Stimulated activated memory B cell treated with anti-CD40 and anti-IgM and Interleukin-4, amounts not matched to agents 10 μg/mL and 1 μg/mL and 100 μg/mL, for 72 hours (primary cell): ENCODE measurements around the gene STRN4.

Experiments
- ATAC-seq: fragments of 150-1000 bp; cut with Tn5 transposase; 2 replicates; pipeline ENCODE4 v1.10.0; 2021
- H3K27ac Mint-ChIP-seq: one replicate; pipeline ENCODE4 v1.8.0; 2022; ENCODE audit warnings: mild to moderate bottlenecking, mixed read lengths
- H3K27me3 Mint-ChIP-seq: one replicate; pipeline ENCODE4 v1.8.0; 2022; ENCODE audit warnings: mixed read lengths
- H3K36me3 Mint-ChIP-seq: one replicate; pipeline ENCODE4 v1.8.0; 2022; ENCODE audit warnings: mixed read lengths
- H3K4me1 Mint-ChIP-seq: one replicate; pipeline ENCODE4 v1.8.0; 2022; ENCODE audit warnings: mixed read lengths
- H3K4me3 Mint-ChIP-seq: one replicate; pipeline ENCODE4 v1.8.0; 2022; ENCODE audit warnings: mild to moderate bottlenecking, moderate library complexity, mixed read lengths
- H3K9me3 Mint-ChIP-seq: one replicate; pipeline ENCODE4 v1.8.0; 2022; ENCODE audit warnings: mixed read lengths

STRN4 gene

DNA sequence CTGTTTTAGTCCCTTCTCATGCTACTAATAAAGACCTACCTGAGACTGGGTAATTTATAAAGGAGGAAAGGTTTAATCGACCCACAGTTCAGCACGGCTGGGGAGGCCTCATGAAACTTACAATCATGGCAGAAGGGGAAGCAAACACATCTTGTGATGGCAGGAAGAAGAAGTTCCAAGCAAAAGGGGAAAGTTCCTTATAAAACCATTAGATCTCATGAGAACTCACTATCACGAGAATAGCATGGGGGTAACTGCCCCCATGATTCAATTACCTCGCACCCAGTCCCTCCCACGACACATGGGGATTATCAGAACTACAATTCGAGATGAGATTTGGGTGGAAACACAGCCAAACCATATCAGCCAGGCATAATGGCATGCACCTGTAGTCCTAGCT, 13.0 kb upstream of the STRN4 start:
- no peak for ATAC-seq
- Mint-ChIP-seq H3K36me3 (peaks cover 10% of the 10 kb centered on the region), H3K4me1 (peaks cover 7% of the 10 kb centered on the region), H3K9me3 (no peaks in the 10 kb centered on the region), H3K27ac (no peak overlapping the region), H3K4me3 (no peak overlapping the region), H3K27me3 (no peaks in the 10 kb centered on the region)

DNA sequence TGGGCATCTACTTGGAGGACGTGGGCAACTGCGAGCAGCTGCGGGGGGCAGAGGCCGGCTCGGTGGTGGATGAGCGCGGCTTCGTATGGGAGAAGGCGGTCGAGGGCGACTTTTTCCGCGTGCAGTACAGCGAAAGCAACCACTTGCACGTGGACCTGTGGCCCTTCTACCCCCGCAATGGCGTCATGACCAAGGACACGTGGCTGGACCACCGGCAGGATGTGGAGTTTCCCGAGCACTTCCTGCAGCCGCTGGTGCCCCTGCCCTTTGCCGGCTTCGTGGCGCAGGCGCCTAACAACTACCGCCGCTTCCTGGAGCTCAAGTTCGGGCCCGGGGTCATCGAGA, 10.3 kb upstream of the STRN4 start:
- no peak overlapping the region for H3K27ac Mint-ChIP-seq
- no peak overlapping the region for H3K4me3 Mint-ChIP-seq
- no peaks in the 10 kb centered on the region for H3K9me3 Mint-ChIP-seq
- no peak for ATAC-seq
- H3K36me3 Mint-ChIP-seq, result peaks cover 17% of the 10 kb centered on the region
- H3K4me1 Mint-ChIP-seq, result peaks cover 16% of the 10 kb centered on the region
- no peaks in the 10 kb centered on the region for H3K27me3 Mint-ChIP-seq

GRCh38 chr19:46755853-46756543, 9.7 kb upstream of the STRN4 start:
- Mint-ChIP-seq H3K27ac (no peak overlapping the region), H3K36me3 (peaks cover 17% of the 10 kb centered on the region), H3K9me3 (no peaks in the 10 kb centered on the region)

DNA sequence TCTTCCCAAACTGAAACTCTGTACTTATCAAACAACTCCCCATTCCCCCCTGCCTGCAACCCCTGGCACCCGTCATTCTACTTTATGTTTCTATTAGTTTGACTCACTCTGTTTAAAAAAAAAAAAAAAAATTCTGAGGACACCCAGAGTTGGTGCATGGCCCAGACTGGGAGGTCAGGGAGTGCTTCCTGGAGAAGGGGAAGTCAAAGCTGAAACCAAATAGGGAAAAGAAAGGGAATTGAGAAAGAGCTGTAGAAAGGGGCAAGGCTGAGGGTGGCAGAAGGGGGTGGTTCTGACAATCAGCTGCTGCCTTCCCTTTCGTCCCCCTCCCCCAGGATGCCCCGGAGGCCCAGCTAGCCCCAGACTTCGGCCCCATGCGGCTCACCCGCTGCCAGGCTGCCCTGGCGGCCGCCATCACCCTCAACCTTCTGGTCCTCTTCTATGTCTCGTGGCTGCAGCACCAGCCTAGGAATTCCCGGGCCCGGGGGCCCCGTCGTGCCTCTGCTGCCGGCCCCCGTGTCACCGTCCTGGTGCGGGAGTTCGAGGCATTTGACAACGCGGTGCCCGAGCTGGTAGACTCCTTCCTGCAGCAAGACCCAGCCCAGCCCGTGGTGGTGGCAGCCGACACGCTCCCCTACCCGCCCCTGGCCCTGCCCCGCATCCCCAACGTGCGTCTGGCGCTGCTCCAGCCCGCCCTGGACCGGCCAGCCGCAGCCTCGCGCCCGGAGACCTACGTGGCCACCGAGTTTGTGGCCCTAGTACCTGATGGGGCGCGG, 9.0 kb upstream of the STRN4 start:
- ATAC-seq, result peak; percentile 17
- Mint-ChIP-seq H3K4me3 (no peak overlapping the region), H3K4me1 (peaks cover 24% of the 10 kb centered on the region), H3K27me3 (no peaks in the 10 kb centered on the region), H3K27ac (no peak overlapping the region), H3K9me3 (no peaks in the 10 kb centered on the region), H3K36me3 (peaks cover 22% of the 10 kb centered on the region)

More at GRCh38 chr19:46755853-46756543, 9.7 kb upstream of the STRN4 start:
- Mint-ChIP-seq H3K4me1 (peaks cover 16% of the 10 kb centered on the region), H3K27me3 (no peaks in the 10 kb centered on the region), H3K4me3 (no peak overlapping the region)
- ATAC-seq, result peak; percentile 25

DNA sequence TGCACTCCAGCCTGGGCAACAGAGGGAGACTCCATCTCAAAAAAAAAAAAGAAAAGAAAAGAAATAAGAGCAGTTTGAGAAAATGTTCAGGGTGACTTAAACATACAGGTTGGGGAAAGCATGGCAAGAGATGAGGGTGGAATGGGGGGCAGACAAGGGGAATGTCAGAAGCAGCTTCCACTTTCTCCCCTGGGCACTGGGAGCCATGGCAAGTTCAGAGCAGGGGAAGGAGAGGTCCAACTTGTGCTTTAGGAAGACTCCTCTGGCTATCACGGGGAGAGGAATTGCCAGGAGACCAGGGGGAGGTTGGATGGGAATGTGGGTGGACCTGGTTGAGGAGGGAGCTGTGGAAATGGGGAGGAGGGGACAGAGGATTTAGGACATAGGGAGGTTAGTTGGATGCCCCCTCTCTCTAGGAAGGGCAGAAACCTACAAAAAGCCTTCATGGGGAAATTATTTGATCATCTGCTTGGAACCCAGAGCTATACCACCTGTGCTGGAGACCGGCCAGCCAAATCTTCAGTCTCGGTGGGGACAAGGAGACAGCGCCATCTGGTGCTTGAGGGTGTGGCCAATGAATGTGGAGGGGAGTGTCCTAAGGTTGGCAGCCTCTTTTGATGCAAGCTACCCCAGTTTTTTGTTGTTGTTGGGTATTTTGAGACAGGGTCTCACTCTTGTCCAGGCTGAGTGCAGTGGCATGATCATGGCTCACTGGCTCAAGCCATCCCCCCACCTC, 7.3 kb upstream of the STRN4 start:
- no peaks in the 10 kb centered on the region for H3K27me3 Mint-ChIP-seq
- H3K36me3 Mint-ChIP-seq, result peaks cover 25% of the 10 kb centered on the region
- no peaks in the 10 kb centered on the region for H3K9me3 Mint-ChIP-seq
- peak; percentile 78 for ATAC-seq
- no peak overlapping the region for H3K4me3 Mint-ChIP-seq
- H3K27ac Mint-ChIP-seq, result peak overlapping the region; percentile 7
- peaks cover 30% of the 10 kb centered on the region for H3K4me1 Mint-ChIP-seq

DNA sequence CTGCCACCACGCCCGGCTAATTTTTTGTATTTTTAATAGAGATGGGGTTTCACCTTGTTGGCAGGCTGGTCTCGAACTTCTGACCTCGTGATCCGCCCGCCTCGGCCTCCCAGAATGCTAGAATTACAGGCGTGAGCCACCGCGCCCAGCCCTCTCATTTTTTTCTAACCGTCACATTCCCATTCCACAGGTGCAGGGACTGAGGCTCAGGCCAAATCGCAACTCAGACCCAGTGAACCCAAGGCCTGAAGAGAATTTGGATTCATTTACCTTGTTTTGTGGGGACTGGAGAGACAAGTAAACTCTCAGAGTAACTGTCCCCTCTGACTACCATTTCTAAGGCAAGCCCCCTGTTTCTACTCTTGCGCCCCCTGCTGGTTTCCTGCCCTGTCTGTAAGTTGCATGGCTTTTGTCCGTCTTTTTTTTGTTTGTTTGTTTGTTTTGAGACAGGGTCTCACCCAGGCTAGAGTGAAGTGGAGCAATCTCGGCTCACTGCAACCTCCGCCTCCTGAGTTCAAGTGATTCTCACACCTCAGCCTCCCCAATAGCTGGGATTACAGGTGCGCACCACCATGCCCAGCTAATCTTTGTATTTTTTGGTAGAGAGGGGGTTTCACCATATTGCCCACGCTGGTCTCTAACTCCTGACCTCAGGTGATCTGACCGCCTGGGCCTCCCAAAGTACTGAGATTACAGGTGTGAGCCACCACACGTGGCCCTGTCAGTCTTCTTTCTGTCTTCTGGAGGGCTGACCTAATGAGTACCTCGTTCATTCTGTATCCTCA, 2.3 kb upstream of the STRN4 start:
- peaks cover 15% of the 10 kb centered on the region for H3K36me3 Mint-ChIP-seq
- peaks cover 60% of the 10 kb centered on the region for H3K4me1 Mint-ChIP-seq
- ATAC-seq, result no peak
- peak overlapping the region; percentile 83 for H3K27ac Mint-ChIP-seq
- peak overlapping the region; percentile 32 for H3K4me3 Mint-ChIP-seq
- H3K27me3 Mint-ChIP-seq, result no peaks in the 10 kb centered on the region
- no peaks in the 10 kb centered on the region for H3K9me3 Mint-ChIP-seq

- Mint-ChIP-seq H3K27me3 (no peaks in the 10 kb centered on the region), H3K4me3 (peak within 1 kb of the TSS; percentile 89), H3K9me3 (no peaks in the 10 kb centered on the region), H3K36me3 (peaks cover 20% of the 10 kb centered on the region), H3K27ac (peak within 1 kb of the TSS; percentile 83), H3K4me1 (peaks cover 80% of the 10 kb centered on the region)
- ATAC-seq, result peak; percentile 77
These were observed 549 bp downstream of the STRN4 start, which contains the start of gene FKRP for GRCh38 chr19:46745521-46746280. Gene FKRP, plus strand, starts transcription at chr19:46746057. Its CDS starts 9,394 bp downstream, at chr19:46755451.

- no peak for ATAC-seq
- Mint-ChIP-seq H3K9me3 (no peaks in the 10 kb centered on the region), H3K36me3 (peaks cover 19% of the 10 kb centered on the region), H3K27ac (peak overlapping the region; percentile 83), H3K4me3 (peak overlapping the region; percentile 89), H3K27me3 (no peaks in the 10 kb centered on the region), H3K4me1 (peaks cover 79% of the 10 kb centered on the region)
These were observed 1.2 kb downstream of the STRN4 start for GRCh38 chr19:46745030-46745429.

DNA sequence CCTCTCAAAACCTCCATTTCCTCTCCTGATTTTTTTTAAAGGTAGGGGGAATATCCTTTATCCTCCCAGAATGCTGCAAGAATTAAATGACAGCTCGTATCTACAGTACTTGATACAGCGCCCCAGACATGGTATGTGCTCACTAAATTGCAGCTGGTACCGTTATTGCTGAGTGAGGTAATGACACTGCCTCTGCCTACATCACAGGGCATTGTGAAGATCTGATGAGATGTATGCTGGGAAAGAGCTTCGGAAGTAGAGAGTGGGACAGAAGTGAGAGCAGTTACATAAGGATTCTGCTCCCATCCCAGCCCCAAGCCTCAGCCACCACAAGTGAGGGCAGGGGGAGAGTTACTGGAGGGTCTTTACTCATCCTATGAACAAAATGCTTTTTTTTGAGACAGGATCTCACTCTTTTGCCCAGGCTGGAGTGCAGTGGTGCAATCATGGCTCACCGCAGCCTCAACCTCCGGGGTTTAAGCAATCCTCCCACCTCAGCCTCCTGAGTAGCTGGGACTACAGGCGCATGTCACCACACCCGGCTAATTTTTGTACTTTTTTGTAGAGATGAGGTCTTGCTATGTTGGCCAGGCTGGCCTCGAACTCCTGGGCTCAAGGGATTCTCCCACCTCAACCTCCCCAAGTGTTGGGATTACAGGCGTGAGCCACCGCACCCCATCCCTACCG, 2.1 kb downstream of the STRN4 start:
- Mint-ChIP-seq H3K9me3 (no peaks in the 10 kb centered on the region), H3K4me3 (peak overlapping the region; percentile 89), H3K27ac (no peak overlapping the region), H3K4me1 (peaks cover 84% of the 10 kb centered on the region), H3K27me3 (no peaks in the 10 kb centered on the region), H3K36me3 (peaks cover 19% of the 10 kb centered on the region)
- ATAC-seq, result no peak

- Mint-ChIP-seq H3K4me3 (no peak overlapping the region), H3K9me3 (no peaks in the 10 kb centered on the region), H3K27me3 (no peaks in the 10 kb centered on the region), H3K4me1 (peaks cover 75% of the 10 kb centered on the region), H3K36me3 (peaks cover 20% of the 10 kb centered on the region), H3K27ac (no peak overlapping the region)
- no peak for ATAC-seq
These were observed 3.2 kb downstream of the STRN4 start for GRCh38 chr19:46742926-46743480.

GRCh38 chr19:46741447-46741846, 4.8 kb downstream of the STRN4 start:
- Mint-ChIP-seq H3K9me3 (no peaks in the 10 kb centered on the region), H3K4me3 (no peak overlapping the region), H3K4me1 (peaks cover 61% of the 10 kb centered on the region), H3K27me3 (no peaks in the 10 kb centered on the region), H3K27ac (no peak overlapping the region), H3K36me3 (peaks cover 34% of the 10 kb centered on the region)
- ATAC-seq, result no peak

GRCh38 chr19:46739290-46739771, 6.9 kb downstream of the STRN4 start:
- H3K36me3 Mint-ChIP-seq, result peaks cover 36% of the 10 kb centered on the region
- peak overlapping the region; percentile 19 for H3K27ac Mint-ChIP-seq
- H3K9me3 Mint-ChIP-seq, result no peaks in the 10 kb centered on the region
- H3K27me3 Mint-ChIP-seq, result no peaks in the 10 kb centered on the region
- peaks cover 47% of the 10 kb centered on the region for H3K4me1 Mint-ChIP-seq
- no peak overlapping the region for H3K4me3 Mint-ChIP-seq
- no peak for ATAC-seq

DNA sequence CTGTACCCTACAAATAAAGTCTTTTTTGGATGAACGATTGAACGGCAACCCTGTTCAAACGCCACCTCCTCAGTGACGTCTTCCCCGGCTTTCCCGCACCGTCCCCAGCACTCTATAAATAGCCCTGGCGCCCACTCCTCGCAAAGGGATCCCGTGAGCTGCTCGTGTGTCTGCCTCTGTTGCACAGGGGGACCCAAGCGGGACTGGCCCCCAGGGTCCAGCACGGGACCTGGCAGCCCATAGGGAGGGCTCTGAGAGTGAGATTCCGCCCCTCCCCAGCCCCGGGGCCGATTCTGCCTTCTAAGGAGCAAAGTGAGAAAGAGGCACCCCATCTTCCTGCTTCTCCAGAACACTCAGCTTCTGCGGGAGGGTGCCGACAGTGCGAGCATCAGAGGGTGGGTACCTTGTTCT, 8.5 kb downstream of the STRN4 start:
- Mint-ChIP-seq H3K9me3 (no peaks in the 10 kb centered on the region), H3K4me1 (peaks cover 32% of the 10 kb centered on the region), H3K4me3 (no peak overlapping the region), H3K36me3 (peaks cover 51% of the 10 kb centered on the region), H3K27me3 (no peaks in the 10 kb centered on the region), H3K27ac (no peak overlapping the region)
- no peak for ATAC-seq
